Measurements from ENCODE around the gene XRCC4.

DNA sequence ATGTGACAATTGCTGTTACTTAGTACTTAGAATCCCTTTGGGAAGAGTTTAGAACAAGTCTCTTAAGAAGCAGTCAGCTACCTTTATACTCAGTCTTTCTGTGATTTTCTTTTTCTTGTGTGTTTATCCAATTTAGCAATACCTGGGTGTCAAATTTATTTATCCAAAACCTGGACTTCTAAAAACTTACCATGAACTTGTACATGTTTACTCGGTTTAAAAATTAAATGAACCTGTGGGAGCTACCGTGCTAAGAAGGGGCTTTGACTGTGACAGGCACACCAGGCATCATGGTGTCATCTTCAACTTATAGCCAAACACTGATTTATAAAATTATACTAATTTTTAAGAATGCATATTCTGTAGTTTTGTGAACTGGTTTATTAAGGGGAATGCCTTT is 96.5 kb downstream of the XRCC4 start:
- TF ChIP-seq, protein P1, sequence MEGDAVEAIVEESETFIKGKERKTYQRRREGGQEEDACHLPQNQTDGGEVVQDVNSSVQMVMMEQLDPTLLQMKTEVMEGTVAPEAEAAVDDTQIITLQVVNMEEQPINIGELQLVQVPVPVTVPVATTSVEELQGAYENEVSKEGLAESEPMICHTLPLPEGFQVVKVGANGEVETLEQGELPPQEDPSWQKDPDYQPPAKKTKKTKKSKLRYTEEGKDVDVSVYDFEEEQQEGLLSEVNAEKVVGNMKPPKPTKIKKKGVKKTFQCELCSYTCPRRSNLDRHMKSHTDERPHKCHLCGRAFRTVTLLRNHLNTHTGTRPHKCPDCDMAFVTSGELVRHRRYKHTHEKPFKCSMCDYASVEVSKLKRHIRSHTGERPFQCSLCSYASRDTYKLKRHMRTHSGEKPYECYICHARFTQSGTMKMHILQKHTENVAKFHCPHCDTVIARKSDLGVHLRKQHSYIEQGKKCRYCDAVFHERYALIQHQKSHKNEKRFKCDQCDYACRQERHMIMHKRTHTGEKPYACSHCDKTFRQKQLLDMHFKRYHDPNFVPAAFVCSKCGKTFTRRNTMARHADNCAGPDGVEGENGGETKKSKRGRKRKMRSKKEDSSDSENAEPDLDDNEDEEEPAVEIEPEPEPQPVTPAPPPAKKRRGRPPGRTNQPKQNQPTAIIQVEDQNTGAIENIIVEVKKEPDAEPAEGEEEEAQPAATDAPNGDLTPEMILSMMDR (optimal IDR thresholded peaks at IDR 0.05 in 1 of 3, IDR thresholded peaks at IDR 0.05 in 1 of 3, conservative IDR thresholded peaks at IDR 0.05 in 1 of 3; ENCODE audit: extremely low read depth in 1 of 3, insufficient read depth in 2 of 3, low read length in 3 of 3) = no peak
- TF ChIP-seq EZH2 (IDR thresholded peaks at IDR 0.05; ENCODE audit: low read length) = no peak

All from keratinocyte (primary cell).